GM21737 (cell line): ENCODE data around the gene TRABD2A.

Experiments
- ATAC-seq: cut with Tn5 transposase; IDR thresholded peaks from one replicate; pipeline ENCODE4 v1.9.1; 2021; ENCODE audit warnings: mild to moderate bottlenecking, moderate library complexity; ENCODE audit not compliant: unreplicated experiment

TRABD2A gene

GRCh38 chr2:84823788-84824187, 57.1 kb downstream of the TRABD2A start:
- no peak for ATAC-seq

GRCh38 chr2:84823229-84823628, 57.7 kb downstream of the TRABD2A start:
- ATAC-seq: no peak

GRCh38 chr2:84821806-84822205, 59.1 kb downstream of the TRABD2A start:
- no peak for ATAC-seq

- ATAC-seq: peak; percentile 88
These were observed 63.6 kb downstream of the TRABD2A start for GRCh38 chr2:84817239-84817655.

GRCh38 chr2:84816426-84817026, 64.4 kb downstream of the TRABD2A start:
- ATAC-seq: peak; percentile 74

- no peak for ATAC-seq
These were observed 65.7 kb downstream of the TRABD2A start for GRCh38 chr2:84815146-84815545.

- no peak for ATAC-seq
These were observed 68.9 kb downstream of the TRABD2A start for GRCh38 chr2:84811839-84812431.

GRCh38 chr2:84808279-84808678, 72.6 kb downstream of the TRABD2A start:
- ATAC-seq: no peak

- ATAC-seq: no peak
These were observed 73.8 kb downstream of the TRABD2A start for GRCh38 chr2:84807063-84807485.

- no peak for ATAC-seq
These were observed 75.5 kb downstream of the TRABD2A start for GRCh38 chr2:84805250-84805958.

GRCh38 chr2:84801811-84802210, 79.1 kb downstream of the TRABD2A start:
- no peak for ATAC-seq

GRCh38 chr2:84800194-84800805, 80.6 kb downstream of the TRABD2A start:
- no peak for ATAC-seq

- ATAC-seq: no peak
These were observed 81.1 kb downstream of the TRABD2A start for GRCh38 chr2:84799772-84800171.

GRCh38 chr2:84797271-84797670, 83.6 kb downstream of the TRABD2A start:
- no peak for ATAC-seq

GRCh38 chr2:84796798-84797197, 84.1 kb downstream of the TRABD2A start:
- no peak for ATAC-seq

GRCh38 chr2:84793641-84794040, 87.2 kb downstream of the TRABD2A start:
- ATAC-seq: no peak

GRCh38 chr2:84792856-84793522, 87.9 kb downstream of the TRABD2A start:
- no peak for ATAC-seq

GRCh38 chr2:84788498-84788897, 92.4 kb downstream of the TRABD2A start:
- ATAC-seq: no peak

- no peak for ATAC-seq
These were observed 92.9 kb downstream of the TRABD2A start for GRCh38 chr2:84788027-84788426.

GRCh38 chr2:84786601-84787000, 94.3 kb downstream of the TRABD2A start:
- ATAC-seq: no peak

- ATAC-seq: no peak
These were observed 94.9 kb downstream of the TRABD2A start for GRCh38 chr2:84785950-84786349.
